ENCODE data around the gene STOML3. TPM values are rescaled to one million over a fixed set of nuclear protein-coding genes. Genes with fewer than 3 reads are reported as not detected.
"Not testable (repeated sequence)": the region's sequence is repeated elsewhere in the genome, so short reads cannot be mapped to it uniquely, and the experiment has no call there.

STOML3 gene
- total RNA-seq, 2 donors from 2014 or later, result not detected

GRCh38 chr13:39020853-39021462 lies 30.3 kb upstream of the STOML3 start:
- H3K27ac Mint-ChIP-seq, result no peak overlapping the region
- peaks cover 23 to 26% of the 10 kb centered on the region in 2 donors for H3K4me1 Mint-ChIP-seq (ENCODE audit: low read depth in 2 of 2)
- ATAC-seq (no peak), DNase-seq (ENCODE audit: low spot score) (no peak)
- no peak overlapping the region for H3K4me3 Mint-ChIP-seq
- peaks cover 23% of the 10 kb centered on the region for H3K36me3 Mint-ChIP-seq
- no peaks in the 10 kb centered on the region for H3K9me3 Mint-ChIP-seq
- no peaks in the 10 kb centered on the region for H3K27me3 Mint-ChIP-seq

GRCh38 chr13:39016787-39017186 lies 26.2 kb upstream of the STOML3 start:
- Mint-ChIP-seq H3K4me1 (ENCODE audit: low read depth in 2 of 2) (peaks cover 23 to 31% of the 10 kb centered on the region in 2 donors), H3K36me3 (peaks cover 46% of the 10 kb centered on the region), H3K9me3 (no peaks in the 10 kb centered on the region), H3K27ac (peak overlapping the region; percentile 57 to 70), H3K27me3 (no peaks in the 10 kb centered on the region), H3K4me3 (peak overlapping the region; percentile 82)
- no peak for DNase-seq (ENCODE audit: low spot score)
- peak; percentile 71 to 77 for ATAC-seq

- H3K9me3 Mint-ChIP-seq, result no peaks in the 10 kb centered on the region
- H3K4me3 Mint-ChIP-seq, result peak overlapping the region; percentile 82
- H3K36me3 Mint-ChIP-seq, result peaks cover 42% of the 10 kb centered on the region
- no peaks in the 10 kb centered on the region for H3K27me3 Mint-ChIP-seq
- H3K27ac Mint-ChIP-seq, result peak overlapping the region; percentile 57 to 70
- ATAC-seq (peak; percentile 97), DNase-seq (ENCODE audit: low spot score) (peak; percentile 63)
- H3K4me1 Mint-ChIP-seq (ENCODE audit: low read depth in 2 of 2), result peaks cover 23 to 29% of the 10 kb centered on the region in 2 donors
Observed at GRCh38 chr13:39016087-39016486, 25.5 kb upstream of the STOML3 start.

GRCh38 chr13:39013462-39013861 lies 22.8 kb upstream of the STOML3 start:
- H3K36me3 Mint-ChIP-seq, result peaks cover 54% of the 10 kb centered on the region

GRCh38 chr13:39012608-39013007 lies 22.0 kb upstream of the STOML3 start:
- ATAC-seq (no peak), DNase-seq (ENCODE audit: low spot score) (no peak)
- Mint-ChIP-seq H3K27ac (peak overlapping the region in 1 of 2 donors; percentile 14), H3K9me3 (no peaks in the 10 kb centered on the region), H3K36me3 (peaks cover 53% of the 10 kb centered on the region), H3K4me3 (no peak overlapping the region), H3K27me3 (no peaks in the 10 kb centered on the region), H3K4me1 (ENCODE audit: low read depth in 2 of 2) (peaks cover 9 to 15% of the 10 kb centered on the region in 2 donors)

More at GRCh38 chr13:39013462-39013861, 22.8 kb upstream of the STOML3 start:
- peaks cover 17 to 23% of the 10 kb centered on the region in 2 donors for H3K4me1 Mint-ChIP-seq (ENCODE audit: low read depth in 2 of 2)
- peak overlapping the region in 1 of 2 donors; percentile 40 for H3K27ac Mint-ChIP-seq
- H3K4me3 Mint-ChIP-seq, result no peak overlapping the region
- H3K9me3 Mint-ChIP-seq, result no peaks in the 10 kb centered on the region
- ATAC-seq (no peak), DNase-seq (ENCODE audit: low spot score) (no peak)
- no peaks in the 10 kb centered on the region for H3K27me3 Mint-ChIP-seq

GRCh38 chr13:39006371-39007111 lies 15.9 kb upstream of the STOML3 start:
- not testable (repeated sequence) for ATAC-seq; H3K4me1 Mint-ChIP-seq (ENCODE audit: low read depth in 2 of 2); H3K27ac Mint-ChIP-seq; H3K27me3 Mint-ChIP-seq; DNase-seq (ENCODE audit: low spot score); H3K4me3 Mint-ChIP-seq; H3K9me3 Mint-ChIP-seq
- H3K36me3 Mint-ChIP-seq, result peaks cover 23% of the 10 kb centered on the region

GRCh38 chr13:38998739-38999138 lies 8.1 kb upstream of the STOML3 start:
- ATAC-seq (no peak), DNase-seq (ENCODE audit: low spot score) (no peak)
- no peak overlapping the region for H3K4me3 Mint-ChIP-seq
- no peak overlapping the region for H3K27ac Mint-ChIP-seq
- no peaks in the 10 kb centered on the region for H3K27me3 Mint-ChIP-seq
- no peaks in the 10 kb centered on the region for H3K36me3 Mint-ChIP-seq
- no peaks in the 10 kb centered on the region for H3K4me1 Mint-ChIP-seq (ENCODE audit: low read depth in 2 of 2)
- no peaks in the 10 kb centered on the region for H3K9me3 Mint-ChIP-seq

- no peaks in the 10 kb centered on the region for H3K9me3 Mint-ChIP-seq
- no peak overlapping the region for H3K4me3 Mint-ChIP-seq
- peaks cover 8 to 9% of the 10 kb centered on the region in 2 donors for H3K27me3 Mint-ChIP-seq
- no peaks in the 10 kb centered on the region for H3K36me3 Mint-ChIP-seq
- H3K4me1 Mint-ChIP-seq (ENCODE audit: low read depth in 2 of 2), result no peaks in the 10 kb centered on the region
- no peak for DNase-seq (ENCODE audit: low spot score)
- no peak overlapping the region for H3K27ac Mint-ChIP-seq
- ATAC-seq, result no peak
Observed at GRCh38 chr13:38993381-38993780, 2.8 kb upstream of the STOML3 start.

GRCh38 chr13:38981096-38981495 lies 9.5 kb downstream of the STOML3 start:
- DNase-seq (ENCODE audit: low spot score) (no peak), ATAC-seq (no peak)
- peaks cover 4 to 27% of the 10 kb centered on the region in 2 donors for H3K27me3 Mint-ChIP-seq
- peaks cover 4% of the 10 kb centered on the region for H3K9me3 Mint-ChIP-seq
- no peaks in the 10 kb centered on the region for H3K36me3 Mint-ChIP-seq
- no peaks in the 10 kb centered on the region for H3K4me1 Mint-ChIP-seq (ENCODE audit: low read depth in 2 of 2)
- no peak overlapping the region for H3K27ac Mint-ChIP-seq
- no peak overlapping the region for H3K4me3 Mint-ChIP-seq

- H3K4me1 Mint-ChIP-seq (ENCODE audit: low read depth in 2 of 2), result no peaks in the 10 kb centered on the region
- H3K36me3 Mint-ChIP-seq, result no peaks in the 10 kb centered on the region
- no peak overlapping the region for H3K27ac Mint-ChIP-seq
- no peak overlapping the region for H3K4me3 Mint-ChIP-seq
- ATAC-seq (no peak), DNase-seq (ENCODE audit: low spot score) (no peak)
- H3K9me3 Mint-ChIP-seq, result peaks cover 4% of the 10 kb centered on the region
- H3K27me3 Mint-ChIP-seq, result peaks cover 4 to 27% of the 10 kb centered on the region in 2 donors
Observed at GRCh38 chr13:38980750-38981078, 9.9 kb downstream of the STOML3 start.

GRCh38 chr13:38979891-38980749 lies 10.5 kb downstream of the STOML3 start:
- peaks cover 4% of the 10 kb centered on the region for H3K9me3 Mint-ChIP-seq
- H3K36me3 Mint-ChIP-seq, result no peaks in the 10 kb centered on the region
- no peak overlapping the region for H3K4me3 Mint-ChIP-seq
- H3K4me1 Mint-ChIP-seq (ENCODE audit: low read depth in 2 of 2), result no peaks in the 10 kb centered on the region
- H3K27ac Mint-ChIP-seq, result no peak overlapping the region
- peaks cover 4 to 27% of the 10 kb centered on the region in 2 donors for H3K27me3 Mint-ChIP-seq
- no peak for ATAC-seq
- no peak for DNase-seq (ENCODE audit: low spot score)

GRCh38 chr13:38970380-38971051 lies 20.1 kb downstream of the STOML3 start:
- Mint-ChIP-seq H3K4me1 (ENCODE audit: low read depth in 2 of 2) (no peaks in the 10 kb centered on the region), H3K36me3 (no peaks in the 10 kb centered on the region), H3K27me3 (peaks cover 5 to 6% of the 10 kb centered on the region in 2 donors), H3K4me3 (no peak overlapping the region), H3K27ac (no peak overlapping the region), H3K9me3 (no peaks in the 10 kb centered on the region)
- no peak for ATAC-seq
- DNase-seq (ENCODE audit: low spot score), result no peak

- ATAC-seq, result no peak
- no peak overlapping the region for H3K4me3 Mint-ChIP-seq
- H3K9me3 Mint-ChIP-seq, result no peaks in the 10 kb centered on the region
- peaks cover 6 to 11% of the 10 kb centered on the region in 2 donors for H3K27me3 Mint-ChIP-seq
- no peak for DNase-seq (ENCODE audit: low spot score)
- H3K4me1 Mint-ChIP-seq (ENCODE audit: low read depth in 2 of 2), result no peaks in the 10 kb centered on the region
- no peak overlapping the region for H3K27ac Mint-ChIP-seq
- H3K36me3 Mint-ChIP-seq, result no peaks in the 10 kb centered on the region
Observed at GRCh38 chr13:38969187-38969586, 21.4 kb downstream of the STOML3 start.

Measured in natural killer cell treated with Interleukin-12 subunit alpha and Interleukin-12 subunit beta and Interleukin-15 and Interleukin-18, amount 100 ng/mL, for 72 hours (primary cell).